Colonic mucosa (tissue), 4 donors: ENCODE data around the gene FMNL2. TPM values are rescaled to one million over a fixed set of nuclear protein-coding genes. Genes with fewer than 3 reads are reported as not detected.
A peak's percentile ranks its signal among the peaks of the same experiment; 100 is the strongest.

ENCODE experiments used
- DNase-seq: peaks from one replicate; pipeline ENCODE4 v3.0.0-alpha.2; 2020
- H3K27ac ChIP-seq: fragments of 200-600 bp; one replicate; pipeline ENCODE4 v1.8.0; 2021
- H3K27me3 ChIP-seq: fragments of 200-600 bp; one replicate; pipeline ENCODE4 v1.8.0; 2021
- H3K36me3 ChIP-seq: fragments of 200-600 bp; one replicate; pipeline ENCODE4 v1.8.0; 2021
- H3K4me1 ChIP-seq: fragments of 200-600 bp; one replicate; pipeline ENCODE4 v1.8.0; 2021; ENCODE audit warnings: mild to moderate bottlenecking
- H3K4me3 ChIP-seq: fragments of 200-600 bp; one replicate; pipeline ENCODE4 v1.8.0; 2021
- H3K9ac ChIP-seq, 2 donors: one replicate each; pipeline ENCODE4 v1.7.0; 2013; ENCODE audit warnings: control low read depth in 2 of 2, low read depth in 2 of 2, low read length in 2 of 2
- H3K9me3 ChIP-seq: fragments of 200-600 bp; one replicate; pipeline ENCODE4 v1.8.0; 2021
- CTCF ChIP-seq: fragments of 200-600 bp; IDR thresholded peaks from one replicate; pipeline ENCODE4 v1.8.0; 2022; ENCODE audit warnings: antibody characterized with exemption, mild to moderate bottlenecking
- intact Hi-C: fragments of 100-400 bp; cut with DNase I; formaldehyde crosslinking; loops from one replicate; pipeline ENCODE4 v1.14.1; 2022
- total RNA-seq, 2 donors: library from RNA; stranded (reverse); fragmentation: NEBNext Ultra II Directional in 1 of 2; extraction: Animal tissue kit (Norgen Biotek cat#: 25700) in 1 of 2; gene quantifications; one replicate each; pipeline ENCODE4 v1.2.1, GENCODE V29; 2021
- donor health status: healthy.
- donor health status: DM: no; HTN: no; CAD: no.
- donor health status: DM: no; HTN: no; CAD: no.

The FMNL2 gene
- total RNA-seq, 2 donors from 2014 or later, result 10.6 to 17.5 TPM

GRCh38 chr2:152488075-152488474 is 153.1 kb downstream of the FMNL2 start:
- no peak overlapping the region for H3K4me3 ChIP-seq
- no peaks in the 10 kb centered on the region for H3K9me3 ChIP-seq
- intact Hi-C loops, result no loop called here
- DNase-seq, result no peak
- peaks cover 4% of the 10 kb centered on the region for H3K4me1 ChIP-seq
- no peak for TF ChIP-seq CTCF
- H3K27ac ChIP-seq, result no peak overlapping the region
- H3K36me3 ChIP-seq, result no peaks in the 10 kb centered on the region
- no peak overlapping the region for H3K9ac ChIP-seq
- H3K27me3 ChIP-seq, result no peaks in the 10 kb centered on the region

- intact Hi-C loops, result no loop called here
- Histone ChIP-seq H3K9me3 (no peaks in the 10 kb centered on the region), H3K4me3 (no peak overlapping the region), H3K27ac (no peak overlapping the region), H3K36me3 (no peaks in the 10 kb centered on the region), H3K27me3 (no peaks in the 10 kb centered on the region), H3K4me1 (peaks cover 4% of the 10 kb centered on the region), H3K9ac (no peak overlapping the region)
- TF ChIP-seq CTCF, result no peak
- DNase-seq, result no peak
Measured at GRCh38 chr2:152489364-152489763, 154.4 kb downstream of the FMNL2 start.

DNA sequence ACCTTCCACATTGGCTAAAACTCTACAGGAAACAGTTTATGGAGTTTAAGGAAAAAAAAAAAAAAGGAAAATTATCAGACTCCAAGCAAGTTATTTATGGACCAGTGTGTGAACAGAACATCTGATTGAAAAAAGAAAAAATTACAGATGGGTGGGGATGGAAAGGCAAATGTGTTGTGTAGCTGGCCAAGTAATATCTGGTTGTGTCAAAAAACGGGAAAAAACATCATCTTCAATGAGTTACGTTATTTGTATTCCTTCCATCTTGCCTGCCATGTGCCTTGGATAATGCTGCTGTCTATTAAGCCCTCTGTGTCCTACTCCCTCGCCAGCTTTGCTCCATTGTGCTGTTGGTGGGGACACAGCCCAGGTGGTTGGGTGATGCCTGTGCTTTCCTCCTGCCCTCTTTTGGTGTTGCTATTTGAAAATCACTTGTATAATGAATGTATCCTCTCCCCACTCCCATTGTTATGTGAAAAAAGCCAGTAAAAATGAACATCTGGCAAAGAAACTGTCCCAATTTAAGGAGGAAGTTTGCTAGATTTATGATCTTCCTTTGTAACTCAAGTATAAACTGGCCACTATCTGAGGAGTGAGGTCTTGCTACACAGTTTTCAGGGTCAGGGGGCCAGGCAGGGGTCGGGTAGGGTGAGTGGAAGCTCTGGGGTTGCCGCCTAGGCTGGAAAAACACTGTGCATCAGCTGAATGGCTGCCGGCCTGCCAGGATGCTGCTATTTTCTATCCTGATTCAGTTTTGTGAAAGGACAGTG is 155.9 kb downstream of the FMNL2 start:
- intact Hi-C loops, result no loop called here
- H3K36me3 ChIP-seq, result no peaks in the 10 kb centered on the region
- no peaks in the 10 kb centered on the region for H3K9me3 ChIP-seq
- no peaks in the 10 kb centered on the region for H3K27me3 ChIP-seq
- TF ChIP-seq CTCF, result no peak
- H3K9ac ChIP-seq, result no peak overlapping the region
- H3K27ac ChIP-seq, result peak overlapping the region; percentile 33
- DNase-seq, result no peak
- no peak overlapping the region for H3K4me3 ChIP-seq
- peaks cover under 1% of the 10 kb centered on the region for H3K4me1 ChIP-seq

DNA sequence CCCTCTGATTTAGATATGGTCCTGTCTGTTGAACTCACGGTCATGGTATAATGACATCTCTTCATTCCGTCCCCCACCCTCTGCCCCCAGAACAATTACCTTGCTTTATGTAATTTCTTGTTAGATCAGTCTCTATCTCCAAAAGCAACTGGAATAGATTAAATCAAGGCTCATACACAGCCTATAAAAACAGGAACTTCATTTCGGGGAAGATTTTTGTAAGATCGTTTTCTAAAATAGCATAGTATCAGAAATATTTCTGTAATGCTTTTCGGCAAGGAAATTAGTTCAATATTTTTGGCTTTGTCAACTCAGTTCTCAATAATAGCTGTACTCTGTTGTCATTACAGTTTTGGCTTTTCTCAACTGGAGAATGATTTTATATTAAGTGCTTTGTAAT is 157.2 kb downstream of the FMNL2 start:
- no peak for DNase-seq
- Histone ChIP-seq H3K9me3 (no peaks in the 10 kb centered on the region), H3K4me3 (no peak overlapping the region), H3K27me3 (no peaks in the 10 kb centered on the region), H3K4me1 (no peaks in the 10 kb centered on the region), H3K9ac (no peak overlapping the region), H3K36me3 (no peaks in the 10 kb centered on the region), H3K27ac (no peak overlapping the region)
- TF ChIP-seq CTCF, result no peak
- intact Hi-C loops, result no loop called here

DNA sequence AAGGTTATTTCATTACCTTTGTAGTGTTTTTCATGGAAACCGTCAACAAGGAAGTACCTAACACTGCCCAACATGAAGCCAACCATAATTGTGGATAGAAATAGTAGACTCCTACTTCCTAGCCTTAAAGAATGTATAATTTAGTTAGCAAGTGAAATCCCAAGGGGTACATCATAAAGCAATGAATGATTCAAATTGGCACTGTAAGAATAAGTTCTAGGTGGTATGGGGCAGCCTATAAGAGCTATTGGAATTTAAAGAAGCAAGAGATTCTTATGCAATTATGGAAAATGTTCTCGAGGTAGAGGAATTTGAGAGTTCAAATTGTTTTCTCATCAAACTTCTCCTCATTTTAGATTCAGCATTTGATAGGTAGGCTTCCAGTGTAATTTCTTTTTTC is 157.9 kb downstream of the FMNL2 start:
- H3K4me1 ChIP-seq, result no peaks in the 10 kb centered on the region

More for the DNA sequence above, 157.9 kb downstream of the FMNL2 start:
- DNase-seq, result no peak
- Histone ChIP-seq H3K27me3 (no peaks in the 10 kb centered on the region), H3K4me3 (no peak overlapping the region), H3K27ac (no peak overlapping the region), H3K9me3 (no peaks in the 10 kb centered on the region), H3K9ac (no peak overlapping the region), H3K36me3 (no peaks in the 10 kb centered on the region)
- no peak for TF ChIP-seq CTCF
- intact Hi-C loops, result no loop called here
